GM21786 (cell line): ENCODE measurements around the gene FRY.
A peak's percentile ranks its signal among the peaks of the same experiment; 100 is the strongest.

ENCODE experiments used
- ATAC-seq: cut with Tn5 transposase; IDR thresholded peaks from one replicate; pipeline ENCODE4 v1.9.1; 2021; ENCODE audit not compliant: unreplicated experiment

FRY gene

GRCh38 chr13:32210101-32210500, 178.5 kb downstream of the FRY start:
- ATAC-seq = no peak

- ATAC-seq = no peak
These were observed 180.2 kb downstream of the FRY start for GRCh38 chr13:32211813-32212212.

- no peak for ATAC-seq
These were observed 180.8 kb downstream of the FRY start for GRCh38 chr13:32212421-32212820.

GRCh38 chr13:32213626-32214025, 182.1 kb downstream of the FRY start:
- ATAC-seq = no peak

- ATAC-seq = no peak
These were observed 182.5 kb downstream of the FRY start for GRCh38 chr13:32214071-32214470.

- ATAC-seq = no peak
These were observed 184.7 kb downstream of the FRY start for GRCh38 chr13:32216281-32216680.

GRCh38 chr13:32222046-32222676, 190.6 kb downstream of the FRY start:
- no peak for ATAC-seq

GRCh38 chr13:32224916-32225315, 193.3 kb downstream of the FRY start:
- no peak for ATAC-seq

- ATAC-seq = no peak
These were observed 193.9 kb downstream of the FRY start for GRCh38 chr13:32225481-32225931.

- no peak for ATAC-seq
These were observed 196.9 kb downstream of the FRY start for GRCh38 chr13:32228330-32229041.

- no peak for ATAC-seq
These were observed 197.9 kb downstream of the FRY start for GRCh38 chr13:32229443-32229842.

GRCh38 chr13:32232263-32232662, 200.7 kb downstream of the FRY start:
- no peak for ATAC-seq

- ATAC-seq = no peak
These were observed 201.5 kb downstream of the FRY start for GRCh38 chr13:32233062-32233461.

GRCh38 chr13:32234914-32235313, 203.3 kb downstream of the FRY start:
- ATAC-seq = no peak

- no peak for ATAC-seq
These were observed 206.1 kb downstream of the FRY start for GRCh38 chr13:32237681-32238080.

GRCh38 chr13:32243695-32244094, 212.1 kb downstream of the FRY start:
- no peak for ATAC-seq

- ATAC-seq = no peak
These were observed 214.0 kb downstream of the FRY start for GRCh38 chr13:32245555-32245954.

GRCh38 chr13:32246468-32246867, 214.9 kb downstream of the FRY start:
- ATAC-seq = peak; percentile 64

- no peak for ATAC-seq
These were observed 216.3 kb downstream of the FRY start for GRCh38 chr13:32247887-32248286.

- ATAC-seq = peak; percentile 83
These were observed 217.2 kb downstream of the FRY start for GRCh38 chr13:32248801-32249200.

- ATAC-seq = no peak
These were observed 221.4 kb downstream of the FRY start for GRCh38 chr13:32252812-32253438.

- ATAC-seq = no peak
These were observed 222.4 kb downstream of the FRY start for GRCh38 chr13:32253911-32254399.
